ENCODE results near the gene SFSWAP. TPM values are rescaled to one million over a fixed set of nuclear protein-coding genes. Genes with fewer than 3 reads are reported as not detected.

The SFSWAP gene
- total RNA-seq, 1 experiment from 2014 or later, result 48.1 TPM

- Histone ChIP-seq H3T11ph (ENCODE audit: low read length) (no peak overlapping the region), H3K18ac (ENCODE audit: insufficient read length, low read depth, low read length) (no peak overlapping the region), H3K23ac (ENCODE audit: insufficient read length, low read depth, low read length) (no peak overlapping the region), H2AK5ac (ENCODE audit: insufficient read length, low read length) (no peak overlapping the region), H2BK12ac (ENCODE audit: insufficient read length, low read depth, low read length) (no peak overlapping the region), H2BK120ac (ENCODE audit: low read depth, low read length, poor library complexity, severe bottlenecking) (no peak overlapping the region), H3K14ac (ENCODE audit: insufficient read depth, low read length) (no peak overlapping the region), H3K4me1 (ENCODE audit: insufficient read depth, low read length) (peaks cover 3% of the 10 kb centered on the region; the same call in 1 of the 2 replicates), H3K79me2 (ENCODE audit: insufficient read depth, low read length) (no peaks in the 10 kb centered on the region), H3K23me2 (ENCODE audit: insufficient read length, low read depth, low read length, poor library complexity, severe bottlenecking) (no peaks in the 10 kb centered on the region), H3K56ac (ENCODE audit: insufficient read length, low read depth, low read length) (no peak overlapping the region), H2BK20ac (ENCODE audit: low read depth, low read length, poor library complexity, severe bottlenecking) (no peak overlapping the region), H4K91ac (ENCODE audit: insufficient read length, low read depth, low read length) (no peak overlapping the region), H3K27ac (ENCODE audit: insufficient read length, low read depth, low read length) (no peak overlapping the region), H3K9me3 (ENCODE audit: control insufficient read depth, low read depth, low read length) (no peaks in the 10 kb centered on the region), H4K8ac (replicated peaks; ENCODE audit: insufficient read length, low read depth, low read length) (no peak overlapping the region), H3K79me1 (ENCODE audit: insufficient read depth, low read depth, low read length, poor library complexity, severe bottlenecking) (no peaks in the 10 kb centered on the region), H2BK15ac (ENCODE audit: low read depth, low read length) (no peak overlapping the region), H4K20me1 (ENCODE audit: control insufficient read depth, insufficient read depth, insufficient read length) (no peaks in the 10 kb centered on the region), H3K4ac (ENCODE audit: low read depth, low read length) (no peak overlapping the region), H3K27me3 (ENCODE audit: insufficient read depth, low read length) (no peaks in the 10 kb centered on the region), H3K9ac (ENCODE audit: extremely low read depth, insufficient read length, low read length) (no peak overlapping the region), H2AFZ (ENCODE audit: low read length) (no peak overlapping the region), H3K4me2 (ENCODE audit: insufficient read depth, insufficient read length, low read length) (no peak overlapping the region), H4K5ac (ENCODE audit: insufficient read length, low read depth, low read length) (no peak overlapping the region), H2BK5ac (ENCODE audit: insufficient read length, low read length) (no peak overlapping the region)
- Mint-ChIP-seq H3K36me3 (ENCODE audit: insufficient read depth in 1 of 3, low read depth in 3 of 3) (no peaks in the 10 kb centered on the region; a peak in 3 of 7 replicates), H3K4me3 (no peak overlapping the region), H3K27me3 (ENCODE audit: low read depth) (peaks cover 11% of the 10 kb centered on the region), H3K4me1 (peaks cover 25 to 32% of the 10 kb centered on the region in 2 experiments), H3K27ac (no peak overlapping the region), H3K9me3 (peaks cover 3 to 6% of the 10 kb centered on the region in 2 experiments; a peak in 2 of 5 replicates)
- DNase-seq, result no peak
- TF ChIP-seq, protein P1, sequence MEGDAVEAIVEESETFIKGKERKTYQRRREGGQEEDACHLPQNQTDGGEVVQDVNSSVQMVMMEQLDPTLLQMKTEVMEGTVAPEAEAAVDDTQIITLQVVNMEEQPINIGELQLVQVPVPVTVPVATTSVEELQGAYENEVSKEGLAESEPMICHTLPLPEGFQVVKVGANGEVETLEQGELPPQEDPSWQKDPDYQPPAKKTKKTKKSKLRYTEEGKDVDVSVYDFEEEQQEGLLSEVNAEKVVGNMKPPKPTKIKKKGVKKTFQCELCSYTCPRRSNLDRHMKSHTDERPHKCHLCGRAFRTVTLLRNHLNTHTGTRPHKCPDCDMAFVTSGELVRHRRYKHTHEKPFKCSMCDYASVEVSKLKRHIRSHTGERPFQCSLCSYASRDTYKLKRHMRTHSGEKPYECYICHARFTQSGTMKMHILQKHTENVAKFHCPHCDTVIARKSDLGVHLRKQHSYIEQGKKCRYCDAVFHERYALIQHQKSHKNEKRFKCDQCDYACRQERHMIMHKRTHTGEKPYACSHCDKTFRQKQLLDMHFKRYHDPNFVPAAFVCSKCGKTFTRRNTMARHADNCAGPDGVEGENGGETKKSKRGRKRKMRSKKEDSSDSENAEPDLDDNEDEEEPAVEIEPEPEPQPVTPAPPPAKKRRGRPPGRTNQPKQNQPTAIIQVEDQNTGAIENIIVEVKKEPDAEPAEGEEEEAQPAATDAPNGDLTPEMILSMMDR (conservative IDR thresholded peaks at IDR 0.05), result no peak
- WGBS (ENCODE audit: extremely low coverage, insufficient read length, low lambda C conversion rate), result no CpG with 5 or more reads among the region's 26 CpGs
Observed at GRCh38 chr12:131684015-131684725, 26.7 kb upstream of the SFSWAP start.

Measured in H9 (cell line).